ENCODE measurements around the gene RANBP9. TPM values are rescaled to one million over a fixed set of nuclear protein-coding genes. Genes with fewer than 3 reads are reported as not detected.

RANBP9 gene
- total RNA-seq, 1 experiment from 2014 or later: 27.6 TPM

DNA sequence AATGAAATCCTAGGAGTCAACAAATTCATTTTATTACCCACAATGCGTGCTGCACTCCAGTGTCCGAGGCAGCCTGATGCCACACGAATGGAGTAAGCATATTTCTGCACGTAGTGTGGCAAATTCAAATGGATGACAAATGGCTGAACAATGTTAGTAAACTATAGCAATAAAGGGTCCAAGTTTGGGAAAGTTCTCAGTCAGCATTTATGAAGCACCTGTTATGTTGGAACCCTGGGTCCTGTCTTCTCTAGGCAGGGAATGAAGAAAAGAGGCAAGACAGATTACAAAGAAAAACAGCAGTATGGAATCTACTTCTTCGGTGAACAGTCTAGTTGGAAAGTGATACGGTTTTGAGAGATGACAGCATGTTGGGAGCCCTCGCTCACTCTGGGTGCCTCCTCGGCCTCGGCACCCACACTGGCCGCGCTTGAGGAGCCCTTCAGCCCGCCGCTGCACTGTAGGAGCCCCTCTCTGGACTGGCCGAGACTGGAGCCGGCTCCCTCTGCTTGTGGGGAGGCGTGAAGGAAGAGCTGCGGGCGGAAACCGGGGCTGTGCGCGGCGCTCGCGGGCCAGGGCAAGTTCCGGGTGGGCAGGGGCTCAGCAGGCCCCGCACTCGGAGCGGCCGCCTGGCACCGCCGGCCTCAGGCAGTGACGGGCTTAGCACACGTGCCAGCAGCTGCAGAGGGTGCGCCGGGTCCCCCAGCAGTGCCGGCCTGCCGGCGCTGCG lies 4.8 kb upstream of the RANBP9 start:
- in situ Hi-C loops (cut with HindIII; ENCODE audit: low pct_unique_long_range_greater_than_20kb, low sequenced_read_pairs): no loop called here
- DNase-seq (ENCODE audit: low read depth): no peak

GRCh38 chr6:13715444-13715883 lies 3.8 kb upstream of the RANBP9 start:
- no peak for DNase-seq (ENCODE audit: low read depth)
- in situ Hi-C loops (cut with HindIII; ENCODE audit: low pct_unique_long_range_greater_than_20kb, low sequenced_read_pairs): no loop called here

DNA sequence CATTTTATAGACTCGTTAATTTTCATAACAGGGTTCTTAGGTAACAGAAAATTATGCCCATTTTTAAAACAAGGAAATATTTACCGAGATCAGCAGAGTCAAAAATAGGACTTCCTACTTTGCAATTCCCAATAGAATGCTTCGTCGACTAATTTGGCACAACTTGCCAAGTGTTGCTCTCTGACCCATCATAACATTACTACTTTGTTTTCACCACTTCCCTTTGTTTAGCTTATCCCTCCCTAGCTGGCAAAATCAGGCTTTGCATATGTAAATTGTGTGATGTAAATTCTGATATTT lies 914 bp upstream of the RANBP9 start:
- in situ Hi-C loops (cut with HindIII; ENCODE audit: low pct_unique_long_range_greater_than_20kb, low sequenced_read_pairs): no loop called here
- peak; percentile 12 for DNase-seq (ENCODE audit: low read depth)

DNA sequence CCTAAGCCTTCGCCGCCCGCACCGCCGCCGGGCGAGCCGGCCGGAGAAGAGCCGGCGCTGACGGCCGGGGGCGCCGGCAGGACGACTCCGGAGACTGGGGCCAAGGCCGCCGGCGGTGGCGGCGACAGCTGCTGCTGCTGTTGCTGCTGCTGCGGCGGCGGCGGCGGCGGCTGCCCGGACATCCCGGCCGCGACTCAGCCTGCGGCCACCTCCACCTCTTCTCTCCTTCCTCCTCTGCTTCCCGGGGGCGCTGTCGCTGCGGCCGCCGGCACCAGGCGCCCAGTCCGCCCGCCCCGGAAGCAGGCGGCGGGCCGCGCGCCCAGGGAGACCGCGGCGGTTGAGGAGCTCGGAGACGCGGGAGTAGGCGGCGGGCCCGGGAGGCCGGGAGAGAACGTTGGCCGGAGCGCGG lies 307 bp downstream of the RANBP9 start:
- peak; percentile 82 for DNase-seq (ENCODE audit: low read depth)
- in situ Hi-C loops (cut with HindIII; ENCODE audit: low pct_unique_long_range_greater_than_20kb, low sequenced_read_pairs): no loop called here

GRCh38 chr6:13710552-13711323 lies 897 bp downstream of the RANBP9 start:
- DNase-seq (ENCODE audit: low read depth): peak; percentile 55
- in situ Hi-C loops (cut with HindIII; ENCODE audit: low pct_unique_long_range_greater_than_20kb, low sequenced_read_pairs): no loop called here

DNA sequence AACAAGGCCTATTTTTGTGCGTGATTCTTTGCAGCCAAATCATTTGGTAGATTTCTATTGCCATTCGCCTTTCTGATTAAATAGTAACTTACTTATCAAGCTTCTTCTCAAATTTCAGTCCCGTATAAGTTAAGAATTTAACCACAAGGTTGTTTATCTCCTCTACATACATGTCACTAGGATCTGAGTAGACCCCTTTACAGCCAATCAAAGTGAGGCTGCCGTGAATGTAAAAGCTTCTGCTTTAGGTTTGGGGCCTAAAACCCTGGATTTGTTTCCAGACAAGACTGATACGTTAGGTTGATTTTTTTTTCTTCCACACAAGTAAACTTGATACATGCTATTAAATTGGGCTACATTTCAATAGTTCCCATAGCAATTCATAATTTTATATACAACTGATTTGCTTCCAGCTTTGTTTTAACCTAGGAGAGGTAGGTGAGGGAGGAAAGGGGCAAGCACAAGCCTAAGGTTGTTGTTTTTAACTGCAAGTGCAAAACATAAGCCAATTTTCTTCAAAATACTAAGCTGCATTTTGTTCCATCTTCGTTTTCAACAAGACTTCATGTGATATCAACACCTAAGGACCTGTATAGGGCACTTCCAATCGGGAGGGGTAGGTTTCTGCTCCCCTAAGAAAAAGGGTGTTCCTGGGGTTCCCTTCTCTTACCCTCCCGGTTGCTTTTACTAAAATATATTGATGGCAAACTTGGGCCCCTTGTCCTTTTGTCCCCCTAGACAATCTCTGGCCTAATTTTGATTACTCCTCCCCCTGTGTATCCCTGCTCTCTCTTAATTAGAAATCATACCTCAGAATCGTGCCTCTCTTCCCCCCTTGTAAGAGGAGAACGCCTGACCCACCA lies 1.7 kb downstream of the RANBP9 start:
- in situ Hi-C loops (cut with HindIII; ENCODE audit: low pct_unique_long_range_greater_than_20kb, low sequenced_read_pairs): no loop called here
- DNase-seq (ENCODE audit: low read depth): peak; percentile 39

DNA sequence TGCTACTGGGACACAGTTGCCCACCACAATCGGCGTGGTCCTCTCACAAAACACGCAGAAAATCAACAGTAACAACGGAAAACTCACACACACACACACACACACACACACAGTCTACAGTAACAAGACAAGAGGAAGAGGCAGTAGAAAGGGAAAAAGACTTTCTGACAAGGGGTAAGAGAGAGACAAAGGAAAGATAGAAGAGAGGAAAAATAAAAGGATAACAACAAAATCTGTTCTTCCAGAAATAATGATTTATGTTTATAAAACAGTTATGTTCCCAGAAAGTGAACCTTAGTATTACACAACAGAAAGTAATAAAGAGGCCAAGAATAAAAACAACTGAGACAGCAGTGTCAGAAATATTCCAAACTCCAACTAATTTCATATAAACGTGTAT lies 2.9 kb downstream of the RANBP9 start:
- in situ Hi-C loops (cut with HindIII; ENCODE audit: low pct_unique_long_range_greater_than_20kb, low sequenced_read_pairs): no loop called here
- DNase-seq (ENCODE audit: low read depth): no peak

- DNase-seq (ENCODE audit: low read depth): no peak
- in situ Hi-C loops (cut with HindIII; ENCODE audit: low pct_unique_long_range_greater_than_20kb, low sequenced_read_pairs): no loop called here
These were observed 8.1 kb downstream of the RANBP9 start for GRCh38 chr6:13703496-13703895.

DNA sequence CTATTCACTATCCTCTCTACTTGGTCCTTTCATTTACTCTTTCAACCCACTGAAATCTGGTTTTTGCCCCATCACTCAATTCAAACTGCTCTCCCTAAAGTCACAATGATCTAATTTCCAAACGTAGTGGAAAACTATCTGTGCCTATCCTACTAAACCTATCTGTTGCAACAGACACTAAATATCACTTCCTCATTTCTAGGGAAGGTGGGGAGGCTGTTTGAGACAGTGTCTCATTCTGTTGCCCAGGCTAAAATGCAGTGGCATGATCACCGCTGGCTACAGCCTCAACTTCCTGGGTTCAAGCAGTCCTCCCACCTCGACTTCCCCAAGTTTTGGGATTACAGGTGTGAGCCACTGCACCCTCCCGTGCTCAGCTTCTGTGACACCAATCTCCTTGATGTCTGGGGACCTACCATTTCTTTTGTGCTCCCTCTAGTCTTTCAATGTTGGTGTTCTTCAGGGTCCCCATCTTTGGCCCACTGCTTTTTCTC lies 8.8 kb downstream of the RANBP9 start:
- in situ Hi-C loops (cut with HindIII; ENCODE audit: low pct_unique_long_range_greater_than_20kb, low sequenced_read_pairs): no loop called here
- no peak for DNase-seq (ENCODE audit: low read depth)

- in situ Hi-C loops (cut with HindIII; ENCODE audit: low pct_unique_long_range_greater_than_20kb, low sequenced_read_pairs): no loop called here
- no peak for DNase-seq (ENCODE audit: low read depth)
These were observed 11.4 kb downstream of the RANBP9 start for GRCh38 chr6:13700232-13700631.

GRCh38 chr6:13698715-13699114 lies 12.9 kb downstream of the RANBP9 start:
- in situ Hi-C loops (cut with HindIII; ENCODE audit: low pct_unique_long_range_greater_than_20kb, low sequenced_read_pairs): no loop called here
- DNase-seq (ENCODE audit: low read depth): no peak

GRCh38 chr6:13697857-13698256 lies 13.8 kb downstream of the RANBP9 start:
- in situ Hi-C loops (cut with HindIII; ENCODE audit: low pct_unique_long_range_greater_than_20kb, low sequenced_read_pairs): no loop called here

GRCh38 chr6:13696226-13696625 lies 15.4 kb downstream of the RANBP9 start:
- in situ Hi-C loops (cut with HindIII; ENCODE audit: low pct_unique_long_range_greater_than_20kb, low sequenced_read_pairs): no loop called here
- no peak for DNase-seq (ENCODE audit: low read depth)

More at GRCh38 chr6:13697857-13698256, 13.8 kb downstream of the RANBP9 start:
- DNase-seq (ENCODE audit: low read depth): no peak

GRCh38 chr6:13695252-13695651 lies 16.4 kb downstream of the RANBP9 start:
- no peak for DNase-seq (ENCODE audit: low read depth)
- in situ Hi-C loops (cut with HindIII; ENCODE audit: low pct_unique_long_range_greater_than_20kb, low sequenced_read_pairs): no loop called here

- no peak for DNase-seq (ENCODE audit: low read depth)
- in situ Hi-C loops (cut with HindIII; ENCODE audit: low pct_unique_long_range_greater_than_20kb, low sequenced_read_pairs): no loop called here
These were observed 17.1 kb downstream of the RANBP9 start for GRCh38 chr6:13694562-13694961.

DNA sequence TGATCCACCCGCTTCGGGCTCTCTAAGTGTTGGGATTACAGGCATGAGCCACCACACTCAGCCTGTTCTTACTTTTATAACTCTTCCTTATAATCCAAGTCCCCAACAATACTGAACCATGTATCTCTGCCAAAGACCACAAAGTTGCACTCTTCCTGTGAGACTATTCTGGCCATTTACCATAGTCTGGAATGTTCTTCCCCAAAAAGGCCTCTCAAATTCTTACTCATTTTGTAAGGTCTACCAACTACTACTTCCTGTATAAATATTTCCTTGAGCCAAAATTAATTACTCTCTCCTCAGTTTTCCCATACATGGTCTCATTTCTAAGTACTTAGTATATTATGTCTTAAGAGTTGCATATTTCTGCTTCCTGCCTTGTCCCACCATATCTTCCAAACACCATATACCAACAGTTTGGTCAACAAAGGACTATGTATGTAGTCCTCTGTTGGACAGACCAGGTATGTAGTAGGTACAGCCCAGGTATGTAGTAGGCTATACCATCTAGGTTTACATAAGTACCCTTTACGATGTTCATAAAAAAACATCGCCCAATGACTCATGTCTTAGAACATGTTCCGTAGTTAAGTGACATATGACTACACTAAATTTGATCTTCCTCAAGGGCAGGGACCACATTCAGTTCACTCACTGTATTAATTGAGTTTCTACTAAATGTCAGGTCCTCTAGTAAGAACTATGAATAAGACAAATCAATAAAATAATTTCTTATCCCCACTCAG lies 22.0 kb downstream of the RANBP9 start:
- DNase-seq (ENCODE audit: low read depth): no peak
- in situ Hi-C loops (cut with HindIII; ENCODE audit: low pct_unique_long_range_greater_than_20kb, low sequenced_read_pairs): no loop called here

DNA sequence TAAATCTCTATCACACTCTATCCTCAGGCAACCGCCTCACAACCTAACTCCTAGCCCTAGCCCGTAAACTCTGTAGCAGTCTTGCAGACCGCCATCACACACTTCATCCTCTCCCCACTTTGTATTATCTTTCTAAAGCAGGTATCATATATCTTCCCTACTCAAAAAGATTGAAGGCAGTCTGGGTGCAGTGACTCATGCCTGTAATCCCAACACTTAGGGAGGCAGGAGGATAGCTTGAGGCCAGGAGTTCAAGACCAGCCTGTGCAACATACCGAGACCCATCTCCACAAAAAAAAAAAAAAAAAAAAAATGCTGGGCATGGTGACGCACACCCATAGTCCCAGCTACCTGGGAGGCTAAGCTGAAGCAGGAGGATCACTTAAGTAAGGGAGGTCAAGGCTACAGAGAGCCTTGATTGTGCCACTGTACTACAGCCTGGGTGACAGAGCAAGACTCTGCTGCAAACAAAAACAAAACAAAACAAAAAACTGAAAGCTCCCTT lies 22.9 kb downstream of the RANBP9 start:
- in situ Hi-C loops (cut with HindIII; ENCODE audit: low pct_unique_long_range_greater_than_20kb, low sequenced_read_pairs): no loop called here
- DNase-seq (ENCODE audit: low read depth): no peak

DNA sequence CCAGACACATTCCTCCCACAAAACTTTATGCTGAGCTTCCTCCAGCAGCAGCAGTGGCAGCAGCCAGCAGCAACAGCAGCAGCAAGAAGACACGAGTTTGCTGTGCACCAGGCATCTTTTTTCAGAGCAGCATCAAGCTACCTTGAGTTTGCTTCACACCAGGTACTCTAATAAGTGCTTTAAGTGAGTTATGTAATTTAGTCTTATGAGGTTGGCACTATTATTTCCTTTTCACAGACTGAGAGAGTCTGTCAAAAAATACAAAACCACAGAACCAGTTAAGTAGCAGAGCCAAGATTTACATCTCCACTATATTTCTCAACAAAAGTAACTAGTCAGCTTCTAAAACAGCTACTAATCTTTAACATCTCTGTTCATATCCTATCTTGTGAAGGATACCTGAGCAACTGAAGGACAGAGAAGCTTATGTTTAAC lies 23.7 kb downstream of the RANBP9 start:
- no peak for DNase-seq (ENCODE audit: low read depth)
- in situ Hi-C loops (cut with HindIII; ENCODE audit: low pct_unique_long_range_greater_than_20kb, low sequenced_read_pairs): no loop called here
